Measurements from ENCODE around the gene ERVH48-1.

DNA sequence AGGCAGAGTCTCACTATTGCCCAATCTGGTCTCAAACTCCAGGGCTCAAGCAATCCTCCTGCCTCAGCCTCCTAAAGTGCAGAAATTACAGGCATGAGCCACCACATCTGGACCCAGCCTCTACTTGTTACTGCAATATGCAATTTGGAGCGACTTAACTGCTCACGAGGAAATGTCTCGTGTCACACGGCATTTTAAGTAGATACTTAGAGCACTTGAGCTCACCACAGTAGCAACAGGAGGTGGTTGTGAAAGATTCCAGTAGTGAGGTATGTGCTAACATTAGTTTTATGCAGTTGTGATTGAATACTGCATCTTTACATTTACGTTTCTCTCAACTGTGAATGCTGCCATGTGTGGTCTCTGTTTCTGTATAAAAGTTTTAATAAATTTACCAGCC, 38.1 kb downstream of the ERVH48-1 start:
- no peak for TF ChIP-seq EZH2 (IDR thresholded peaks at IDR 0.05)
- TF ChIP-seq POLR2AphosphoS5 (IDR thresholded peaks at IDR 0.05; ENCODE audit: borderline replicate concordance, low read depth, low read length), result no peak

Measured in SK-N-MC (cell line).